Gastrocnemius medialis (tissue), 4 donors: ENCODE measurements around the gene KCNA10.

ENCODE experiments used
- CTCF ChIP-seq, 5 experiments: fragments of 450-650 bp in 3 of 5; fragments of 200-600 bp in 2 of 5; sonication (generic) in 2 of 5; IDR thresholded peaks in 4 of 5; conservative IDR thresholded peaks in 1 of 5; 1 replicate in 4 of 5; 2 replicates in 1 of 5; pipeline ENCODE4 v1.5.1; 2016 to 2019; ENCODE audit warnings: antibody characterized with exemption in 5 of 5, mild to moderate bottlenecking in 3 of 5, moderate library complexity in 3 of 5
- POLR2A ChIP-seq, 2 donors: fragments of 450-650 bp; IDR thresholded peaks; one replicate each; pipeline ENCODE4 v1.6.1; 2017; ENCODE audit warnings: antibody characterized with exemption in 2 of 2, mild to moderate bottlenecking in 2 of 2, moderate library complexity in 2 of 2

- no peak for TF ChIP-seq CTCF (IDR thresholded peaks at IDR 0.05 in 4 of 5, conservative IDR thresholded peaks at IDR 0.05 in 1 of 5)
- TF ChIP-seq POLR2A (IDR thresholded peaks at IDR 0.05) = no peak
Measured at GRCh38 chr1:110492573-110492972, 26.4 kb downstream of the KCNA10 start.
